Ascending aorta (tissue), 2 donors: ENCODE data around the gene RCOR2. TPM values are rescaled to one million over a fixed set of nuclear protein-coding genes. Genes with fewer than 3 reads are reported as not detected.

ENCODE experiments used
- DNase-seq, 2 donors: peaks; one replicate each; pipeline ENCODE4 v3.0.0-alpha.2; 2019; ENCODE audit warnings: low spot score in 2 of 2
- H3K27ac ChIP-seq, 2 donors: fragments of 200-600 bp; sonication (generic); one replicate each; pipeline ENCODE4 v1.5.1; 2016 to 2017; ENCODE audit warnings: mild to moderate bottlenecking in 1 of 2
- H3K27me3 ChIP-seq: fragments of 200-600 bp; sonication (generic); one replicate; pipeline ENCODE4 v1.5.1; 2017
- H3K36me3 ChIP-seq, 2 donors: fragments of 200-600 bp; sonication (generic); one replicate each; pipeline ENCODE4 v1.5.1; 2016
- H3K4me1 ChIP-seq, 2 donors: fragments of 200-600 bp; sonication (generic); one replicate each; pipeline ENCODE4 v1.5.1; 2016 to 2017; ENCODE audit warnings: mild to moderate bottlenecking in 1 of 2
- H3K4me3 ChIP-seq, 2 donors: fragments of 200-600 bp; sonication (generic); one replicate each; pipeline ENCODE4 v1.5.1; 2016 to 2017; ENCODE audit warnings: mild to moderate bottlenecking in 1 of 2
- H3K9me3 ChIP-seq, 2 donors: fragments of 200-600 bp; sonication (generic); one replicate each; pipeline ENCODE4 v1.5.1; 2016
- intact Hi-C: fragments of 100-400 bp; cut with DNase I; formaldehyde crosslinking; loops from one replicate; pipeline ENCODE4 v1.15.1; 2023
- total RNA-seq: library from RNA; depleted of rRNA; stranded (reverse); fragments of >200 nt; gene quantifications from one replicate; pipeline ENCODE4 v1.1.0, GENCODE V29; 2016
- TF ChIP-seq, protein P1 (sequence below), 3 experiments: fragments of 200-600 bp in 2 of 3; fragments of 450-650 bp in 1 of 3; sonication (generic) in 2 of 3; IDR thresholded peaks; one replicate each; pipeline ENCODE4 v1.5.1; 2016 to 2019; ENCODE audit warnings: antibody characterized with exemption in 3 of 3, mild to moderate bottlenecking in 1 of 3, moderate library complexity in 1 of 3

RCOR2 gene
- total RNA-seq, 1 donor from 2014 or later, result not detected

DNA sequence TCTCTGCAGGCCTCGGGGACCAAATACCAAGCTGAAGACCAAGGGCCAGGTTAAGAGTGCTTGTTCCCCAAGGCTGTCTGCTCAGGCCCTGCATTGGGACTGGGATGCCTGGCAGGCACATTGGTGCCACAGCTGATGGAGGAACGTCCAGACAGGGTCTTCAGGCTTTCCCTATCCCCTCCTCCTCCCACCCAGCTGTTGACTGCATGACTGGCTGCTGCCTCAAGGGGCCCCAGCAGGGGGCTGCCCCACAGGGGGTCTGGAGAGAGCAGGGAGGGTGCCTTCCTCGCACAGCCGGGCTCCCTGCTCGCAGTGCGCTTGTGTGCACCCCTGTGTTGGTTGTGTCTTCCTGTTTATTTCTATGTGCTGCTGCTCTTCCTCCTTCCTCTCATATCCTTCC lies 9.9 kb downstream of the RCOR2 start:
- Histone ChIP-seq H3K36me3 (peaks cover 59 to 64% of the 10 kb centered on the region in 2 donors), H3K27ac (no peak overlapping the region), H3K4me1 (peaks cover 4 to 22% of the 10 kb centered on the region in 2 donors), H3K27me3 (no peaks in the 10 kb centered on the region), H3K9me3 (no peaks in the 10 kb centered on the region), H3K4me3 (no peak overlapping the region)
- intact Hi-C loops, result no loop called here
- TF ChIP-seq, protein P1, sequence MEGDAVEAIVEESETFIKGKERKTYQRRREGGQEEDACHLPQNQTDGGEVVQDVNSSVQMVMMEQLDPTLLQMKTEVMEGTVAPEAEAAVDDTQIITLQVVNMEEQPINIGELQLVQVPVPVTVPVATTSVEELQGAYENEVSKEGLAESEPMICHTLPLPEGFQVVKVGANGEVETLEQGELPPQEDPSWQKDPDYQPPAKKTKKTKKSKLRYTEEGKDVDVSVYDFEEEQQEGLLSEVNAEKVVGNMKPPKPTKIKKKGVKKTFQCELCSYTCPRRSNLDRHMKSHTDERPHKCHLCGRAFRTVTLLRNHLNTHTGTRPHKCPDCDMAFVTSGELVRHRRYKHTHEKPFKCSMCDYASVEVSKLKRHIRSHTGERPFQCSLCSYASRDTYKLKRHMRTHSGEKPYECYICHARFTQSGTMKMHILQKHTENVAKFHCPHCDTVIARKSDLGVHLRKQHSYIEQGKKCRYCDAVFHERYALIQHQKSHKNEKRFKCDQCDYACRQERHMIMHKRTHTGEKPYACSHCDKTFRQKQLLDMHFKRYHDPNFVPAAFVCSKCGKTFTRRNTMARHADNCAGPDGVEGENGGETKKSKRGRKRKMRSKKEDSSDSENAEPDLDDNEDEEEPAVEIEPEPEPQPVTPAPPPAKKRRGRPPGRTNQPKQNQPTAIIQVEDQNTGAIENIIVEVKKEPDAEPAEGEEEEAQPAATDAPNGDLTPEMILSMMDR (IDR thresholded peaks at IDR 0.05), result no peak
- no peak for DNase-seq

DNA sequence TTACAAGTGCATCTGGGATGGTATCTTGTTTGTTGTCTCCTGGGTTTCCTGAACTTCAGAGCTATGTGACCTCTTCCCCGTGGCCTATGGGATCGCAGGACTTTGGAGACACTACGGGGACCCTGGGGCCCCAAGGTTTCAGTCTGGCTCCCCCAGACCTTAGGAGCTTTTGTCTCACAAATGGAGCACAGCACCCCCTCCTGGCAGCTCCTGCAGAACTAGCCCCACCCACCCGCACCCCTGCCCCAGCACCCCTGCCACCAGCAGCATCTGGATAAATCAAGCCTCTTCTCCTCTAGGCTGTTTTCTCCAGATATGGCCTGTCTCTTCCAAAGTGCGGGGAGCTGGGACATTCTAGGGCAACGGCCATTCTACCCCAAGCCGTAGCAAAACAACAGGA lies 10.4 kb downstream of the RCOR2 start:
- Histone ChIP-seq H3K36me3 (peaks cover 64 to 69% of the 10 kb centered on the region in 2 donors), H3K4me1 (peaks cover 4 to 22% of the 10 kb centered on the region in 2 donors), H3K4me3 (no peak overlapping the region), H3K27ac (no peak overlapping the region), H3K9me3 (no peaks in the 10 kb centered on the region), H3K27me3 (no peaks in the 10 kb centered on the region)
- no peak for DNase-seq
- intact Hi-C loops, result no loop called here
- TF ChIP-seq, protein P1 (IDR thresholded peaks at IDR 0.05), result peak in 2 of 3 experiments; percentile 11 to 28

DNA sequence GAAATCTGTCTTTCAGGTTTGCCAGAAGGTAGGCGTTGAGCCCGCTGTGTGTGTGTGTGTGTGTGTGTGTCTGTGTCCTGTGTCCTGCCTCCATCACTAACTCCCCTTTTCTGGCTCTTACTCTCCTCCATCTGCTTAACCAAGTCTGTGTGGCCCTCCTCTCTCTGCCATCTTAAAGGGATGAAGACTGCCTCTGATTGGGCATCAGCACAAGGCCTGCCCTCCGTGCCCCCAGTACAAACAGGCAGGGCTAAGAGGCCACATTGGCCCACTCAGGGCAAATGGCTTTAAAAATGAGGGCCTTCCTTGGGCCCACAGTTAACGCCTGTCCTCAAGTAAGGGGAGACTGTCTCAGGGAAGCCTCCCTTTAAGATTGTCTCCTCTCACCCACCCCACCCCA lies 10.9 kb downstream of the RCOR2 start:
- Histone ChIP-seq H3K4me1 (peaks cover 4 to 19% of the 10 kb centered on the region in 2 donors), H3K36me3 (peaks cover 67 to 71% of the 10 kb centered on the region in 2 donors), H3K4me3 (no peak overlapping the region), H3K27me3 (no peaks in the 10 kb centered on the region), H3K27ac (no peak overlapping the region), H3K9me3 (no peaks in the 10 kb centered on the region)
- no peak for DNase-seq
- intact Hi-C loops, result no loop called here
- TF ChIP-seq, protein P1 (IDR thresholded peaks at IDR 0.05), result no peak

DNA sequence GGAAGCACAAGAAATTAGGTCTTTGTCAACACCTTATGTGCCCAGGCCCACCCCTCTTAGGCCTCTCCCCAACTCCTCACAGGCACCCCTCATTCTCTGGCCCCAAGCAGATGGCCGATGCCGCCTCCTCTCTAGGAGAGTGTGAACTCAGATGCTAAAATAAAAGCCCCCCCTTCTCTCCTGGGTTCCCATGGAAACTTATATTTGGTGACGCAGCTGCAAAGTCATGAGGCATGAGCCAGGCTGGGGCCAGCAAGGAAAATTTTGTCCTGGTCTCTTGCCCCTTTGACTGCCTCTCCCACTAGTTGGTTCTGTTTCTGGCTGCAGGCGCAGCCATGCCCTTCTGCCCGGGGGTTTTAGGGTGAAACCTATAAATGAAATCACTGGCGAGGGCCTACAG lies 11.8 kb downstream of the RCOR2 start:
- intact Hi-C loops, result no loop called here
- Histone ChIP-seq H3K27ac (peak overlapping the region; percentile 35 to 45), H3K4me1 (peaks cover 4 to 18% of the 10 kb centered on the region in 2 donors), H3K4me3 (no peak overlapping the region), H3K27me3 (no peaks in the 10 kb centered on the region), H3K9me3 (no peaks in the 10 kb centered on the region), H3K36me3 (peaks cover 76 to 80% of the 10 kb centered on the region in 2 donors)
- no peak for DNase-seq
- TF ChIP-seq, protein P1 (IDR thresholded peaks at IDR 0.05), result no peak

DNA sequence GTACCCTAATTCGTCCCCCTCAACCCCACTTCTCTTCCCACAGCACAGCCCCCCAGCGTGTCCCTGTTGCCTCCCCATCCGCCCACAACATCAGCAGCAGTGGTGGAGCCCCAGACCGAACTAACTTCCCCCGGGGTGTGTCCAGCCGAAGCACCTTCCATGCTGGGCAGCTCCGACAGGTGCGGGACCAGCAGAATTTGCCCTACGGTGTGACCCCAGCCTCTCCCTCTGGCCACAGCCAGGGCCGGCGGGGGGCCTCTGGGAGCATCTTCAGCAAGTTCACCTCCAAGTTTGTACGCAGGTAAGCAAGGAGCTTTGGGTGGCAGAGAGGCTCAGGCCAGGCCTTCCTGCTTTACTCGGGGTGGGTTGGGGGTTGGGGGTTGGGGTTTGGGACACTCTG lies 12.2 kb downstream of the RCOR2 start:
- Histone ChIP-seq H3K27me3 (no peaks in the 10 kb centered on the region), H3K4me1 (peaks cover 4 to 16% of the 10 kb centered on the region in 2 donors), H3K36me3 (peaks cover 81 to 85% of the 10 kb centered on the region in 2 donors), H3K9me3 (no peaks in the 10 kb centered on the region), H3K4me3 (no peak overlapping the region), H3K27ac (peak overlapping the region; percentile 35 to 45)
- TF ChIP-seq, protein P1 (IDR thresholded peaks at IDR 0.05), result no peak
- intact Hi-C loops, result no loop called here
- no peak for DNase-seq

DNA sequence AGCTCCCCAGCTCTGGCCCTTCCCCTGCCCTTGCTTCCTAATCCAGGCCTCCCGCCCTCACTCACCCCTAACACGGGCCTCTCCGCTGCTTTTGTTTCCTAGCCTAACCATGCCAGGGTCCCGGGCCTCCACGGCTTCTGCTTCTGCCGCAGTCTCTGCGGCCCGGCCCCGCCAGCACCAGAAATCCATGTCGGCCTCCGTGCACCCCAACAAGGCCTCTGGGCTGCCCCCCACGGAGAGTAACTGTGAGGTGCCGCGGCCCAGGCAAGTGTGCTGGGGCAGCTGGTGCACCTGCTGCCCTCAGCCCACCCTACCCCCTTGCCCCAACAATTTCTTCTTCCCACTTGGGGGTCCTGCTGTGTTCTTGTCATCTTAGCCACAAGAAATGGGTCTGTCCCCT lies 13.1 kb downstream of the RCOR2 start:
- intact Hi-C loops, result no loop called here
- TF ChIP-seq, protein P1 (IDR thresholded peaks at IDR 0.05), result no peak

More for the DNA sequence above, 13.1 kb downstream of the RCOR2 start:
- Histone ChIP-seq H3K4me3 (no peak overlapping the region), H3K36me3 (peaks cover 85 to 87% of the 10 kb centered on the region in 2 donors), H3K27ac (peak overlapping the region in 1 of 2 donors; percentile 45), H3K27me3 (no peaks in the 10 kb centered on the region), H3K9me3 (no peaks in the 10 kb centered on the region), H3K4me1 (peaks cover 0 to 8% of the 10 kb centered on the region in 2 donors)
- DNase-seq, result no peak
